ENCODE data around the gene DLGAP1. TPM values are rescaled to one million over a fixed set of nuclear protein-coding genes. Genes with fewer than 3 reads are reported as not detected.

Gene DLGAP1
- total RNA-seq, 1 donor from 2014 or later: 2.0 TPM

GRCh38 chr18:3806656-3807055 is 648.5 kb downstream of the DLGAP1 start:
- no peak for TF ChIP-seq CTCF (IDR thresholded peaks at IDR 0.05)
- H3K27ac ChIP-seq: no peak overlapping the region
- H3K4me1 ChIP-seq: no peaks in the 10 kb centered on the region
- H3K9me3 ChIP-seq: no peaks in the 10 kb centered on the region
- DNase-seq (ENCODE audit: low spot score in 2 of 2): no peak
- intact Hi-C loops (cut with DNase I): no loop called here
- no peaks in the 10 kb centered on the region for H3K27me3 ChIP-seq
- H3K4me3 ChIP-seq: no peak overlapping the region
- H3K36me3 ChIP-seq: no peaks in the 10 kb centered on the region

GRCh38 chr18:3804336-3804735 is 650.8 kb downstream of the DLGAP1 start:
- TF ChIP-seq CTCF (IDR thresholded peaks at IDR 0.05): no peak
- intact Hi-C loops (cut with DNase I): no loop called here

DNA sequence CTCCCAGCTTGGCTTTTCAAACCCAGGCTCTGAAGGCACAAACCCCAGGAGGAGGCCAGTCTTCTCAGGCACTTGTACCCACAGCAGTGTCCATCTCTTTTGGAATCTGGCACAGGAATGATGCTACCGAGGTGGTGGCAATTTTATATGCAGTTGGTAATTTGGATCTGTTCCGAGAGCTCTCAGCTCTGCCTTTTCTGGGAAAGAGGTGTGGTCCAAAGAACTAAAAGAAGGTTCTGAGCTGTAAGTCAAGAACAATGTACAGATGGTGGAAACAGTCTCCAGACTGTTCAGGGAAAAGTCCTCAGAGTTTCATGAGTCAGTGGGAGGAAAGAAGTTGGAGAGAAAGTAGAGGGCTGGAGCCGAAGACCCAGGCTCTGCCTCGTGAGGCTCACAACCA is 651.8 kb downstream of the DLGAP1 start:
- intact Hi-C loops (cut with DNase I): no loop called here
- no peaks in the 10 kb centered on the region for H3K9me3 ChIP-seq
- no peak overlapping the region for H3K27ac ChIP-seq
- DNase-seq (ENCODE audit: low spot score in 2 of 2): no peak
- H3K36me3 ChIP-seq: no peaks in the 10 kb centered on the region
- no peaks in the 10 kb centered on the region for H3K27me3 ChIP-seq
- TF ChIP-seq CTCF (IDR thresholded peaks at IDR 0.05): no peak
- H3K4me1 ChIP-seq: no peaks in the 10 kb centered on the region
- no peak overlapping the region for H3K4me3 ChIP-seq

More at GRCh38 chr18:3804336-3804735, 650.8 kb downstream of the DLGAP1 start:
- Histone ChIP-seq H3K4me1 (no peaks in the 10 kb centered on the region), H3K4me3 (no peak overlapping the region), H3K36me3 (no peaks in the 10 kb centered on the region), H3K27me3 (no peaks in the 10 kb centered on the region), H3K27ac (no peak overlapping the region), H3K9me3 (no peaks in the 10 kb centered on the region)
- DNase-seq (ENCODE audit: low spot score in 2 of 2): no peak

DNA sequence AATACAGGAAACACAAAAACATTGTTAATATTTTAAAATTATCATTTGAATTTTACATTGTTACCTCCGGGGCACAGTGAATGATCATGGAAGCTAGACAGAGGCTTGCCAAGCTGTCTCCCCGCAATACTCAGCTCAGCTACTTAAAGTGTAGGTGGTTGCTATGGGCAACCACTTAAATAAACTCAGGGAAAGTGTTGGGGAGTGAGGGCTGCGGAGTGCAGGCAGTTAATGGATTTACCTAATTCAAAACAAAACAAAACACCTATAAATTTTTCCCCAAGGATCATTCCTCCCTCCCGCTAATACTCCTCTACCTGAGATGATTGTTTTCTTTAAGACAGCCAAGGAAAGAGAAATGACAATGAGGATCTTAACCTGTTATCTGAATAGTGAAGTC is 655.6 kb downstream of the DLGAP1 start:
- H3K4me3 ChIP-seq: no peak overlapping the region
- no peak for DNase-seq (ENCODE audit: low spot score in 2 of 2)
- no peaks in the 10 kb centered on the region for H3K4me1 ChIP-seq
- H3K36me3 ChIP-seq: no peaks in the 10 kb centered on the region
- intact Hi-C loops (cut with DNase I): no loop called here
- H3K27ac ChIP-seq: no peak overlapping the region
- no peaks in the 10 kb centered on the region for H3K9me3 ChIP-seq
- no peak for TF ChIP-seq CTCF (IDR thresholded peaks at IDR 0.05)
- H3K27me3 ChIP-seq: no peaks in the 10 kb centered on the region

DNA sequence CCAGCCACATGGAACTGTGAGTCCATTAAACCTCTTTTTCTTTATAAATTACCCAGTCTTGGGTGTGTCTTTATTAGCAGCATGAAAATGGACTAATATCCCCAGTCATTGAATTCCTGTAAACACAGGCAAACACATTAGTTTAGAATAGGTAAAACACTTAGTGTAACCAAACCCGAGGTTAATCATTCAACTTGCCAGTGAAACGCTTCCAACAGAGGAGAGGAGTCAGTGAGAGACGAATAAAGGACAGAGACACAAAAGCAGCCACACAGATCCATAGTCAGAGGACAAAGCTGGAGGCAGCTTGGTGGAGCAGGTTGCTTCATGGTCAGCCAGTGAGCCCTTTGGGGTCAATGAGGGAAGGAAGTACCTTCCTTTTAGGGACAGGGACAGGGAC is 657.1 kb downstream of the DLGAP1 start:
- no peaks in the 10 kb centered on the region for H3K4me1 ChIP-seq
- H3K4me3 ChIP-seq: no peak overlapping the region
- no peak for TF ChIP-seq CTCF (IDR thresholded peaks at IDR 0.05)
- no peak overlapping the region for H3K27ac ChIP-seq
- intact Hi-C loops (cut with DNase I): no loop called here
- H3K27me3 ChIP-seq: no peaks in the 10 kb centered on the region
- no peaks in the 10 kb centered on the region for H3K9me3 ChIP-seq
- H3K36me3 ChIP-seq: no peaks in the 10 kb centered on the region
- no peak for DNase-seq (ENCODE audit: low spot score in 2 of 2)

DNA sequence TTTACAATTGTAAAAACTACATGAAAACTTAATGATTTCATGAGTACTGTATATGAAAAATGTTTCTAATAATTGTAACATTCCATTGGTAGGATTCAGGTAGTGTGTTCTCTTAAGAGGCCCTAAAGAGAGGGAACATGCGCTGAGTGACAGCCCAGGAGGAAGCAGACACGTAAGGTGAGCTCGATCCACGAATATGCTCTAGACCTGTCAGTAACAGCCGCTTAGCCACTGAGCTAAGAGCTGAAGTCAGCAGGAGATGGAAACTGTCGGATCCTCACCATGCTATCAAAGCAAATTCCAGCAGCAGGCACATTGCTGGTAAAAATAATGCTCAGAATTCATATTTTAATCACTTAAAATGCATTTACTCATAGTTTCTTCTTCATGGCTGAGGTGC is 658.7 kb downstream of the DLGAP1 start:
- no peaks in the 10 kb centered on the region for H3K9me3 ChIP-seq
- no peaks in the 10 kb centered on the region for H3K27me3 ChIP-seq
- no peaks in the 10 kb centered on the region for H3K36me3 ChIP-seq
- TF ChIP-seq CTCF (IDR thresholded peaks at IDR 0.05): no peak
- H3K4me3 ChIP-seq: no peak overlapping the region
- H3K4me1 ChIP-seq: no peaks in the 10 kb centered on the region
- no peak for DNase-seq (ENCODE audit: low spot score in 2 of 2)
- intact Hi-C loops (cut with DNase I): no loop called here
- no peak overlapping the region for H3K27ac ChIP-seq

Data from ascending aorta (tissue), 2 donors.